ENCODE results near the gene ROR2. TPM values are rescaled to one million over a fixed set of nuclear protein-coding genes. Genes with fewer than 3 reads are reported as not detected.

Gene ROR2
- total RNA-seq, 1 donor: 13.8 TPM

- TF ChIP-seq CTCF (IDR thresholded peaks at IDR 0.05; ENCODE audit: extremely low read depth, low read depth, low read length): no peak
Measured at GRCh38 chr9:91727972-91728371, 222.1 kb downstream of the ROR2 start.

GRCh38 chr9:91727316-91727861, 222.6 kb downstream of the ROR2 start:
- H3K36me3 ChIP-seq (ENCODE audit: insufficient read depth, low read length): no peaks in the 10 kb centered on the region
- H2AFZ ChIP-seq (ENCODE audit: low read length): peak overlapping the region; percentile 7
- no peak overlapping the region for H3K27ac ChIP-seq (ENCODE audit: low read depth, low read length)
- no peaks in the 10 kb centered on the region for H3K9me3 ChIP-seq (ENCODE audit: low read depth, low read length)
- no peaks in the 10 kb centered on the region for H3K79me2 ChIP-seq (ENCODE audit: insufficient read depth, low read length)
- no peak overlapping the region for H3K4me3 ChIP-seq (ENCODE audit: insufficient read depth, low read length)
- no peaks in the 10 kb centered on the region for H3K4me1 ChIP-seq (ENCODE audit: insufficient read depth, low read length)
- DNase-seq (ENCODE audit: insufficient read length, low spot score, missing footprints): peak; percentile 92
- no peaks in the 10 kb centered on the region for H3K27me3 ChIP-seq (ENCODE audit: insufficient read depth, low read length)
- no peak overlapping the region for H3K4me2 ChIP-seq (ENCODE audit: insufficient read depth, low read length)
- peak; percentile 78 for TF ChIP-seq CTCF (IDR thresholded peaks at IDR 0.05; ENCODE audit: extremely low read depth, low read depth, low read length)
- H4K20me1 ChIP-seq (ENCODE audit: insufficient read depth, low read length): no peaks in the 10 kb centered on the region

More at GRCh38 chr9:91727972-91728371, 222.1 kb downstream of the ROR2 start:
- Histone ChIP-seq H2AFZ (ENCODE audit: low read length) (no peak overlapping the region), H3K4me2 (ENCODE audit: insufficient read depth, low read length) (no peak overlapping the region), H3K4me3 (ENCODE audit: insufficient read depth, low read length) (no peak overlapping the region), H3K4me1 (ENCODE audit: insufficient read depth, low read length) (no peaks in the 10 kb centered on the region), H3K36me3 (ENCODE audit: insufficient read depth, low read length) (no peaks in the 10 kb centered on the region), H3K79me2 (ENCODE audit: insufficient read depth, low read length) (no peaks in the 10 kb centered on the region), H4K20me1 (ENCODE audit: insufficient read depth, low read length) (no peaks in the 10 kb centered on the region), H3K27me3 (ENCODE audit: insufficient read depth, low read length) (no peaks in the 10 kb centered on the region), H3K27ac (ENCODE audit: low read depth, low read length) (no peak overlapping the region), H3K9me3 (ENCODE audit: low read depth, low read length) (no peaks in the 10 kb centered on the region)
- DNase-seq (ENCODE audit: insufficient read length, low spot score, missing footprints): no peak

- H3K36me3 ChIP-seq (ENCODE audit: insufficient read depth, low read length): no peaks in the 10 kb centered on the region
- no peaks in the 10 kb centered on the region for H3K79me2 ChIP-seq (ENCODE audit: insufficient read depth, low read length)
- no peak overlapping the region for H3K4me3 ChIP-seq (ENCODE audit: insufficient read depth, low read length)
- TF ChIP-seq CTCF (IDR thresholded peaks at IDR 0.05; ENCODE audit: extremely low read depth, low read depth, low read length): no peak
- H4K20me1 ChIP-seq (ENCODE audit: insufficient read depth, low read length): no peaks in the 10 kb centered on the region
- H3K4me1 ChIP-seq (ENCODE audit: insufficient read depth, low read length): no peaks in the 10 kb centered on the region
- H2AFZ ChIP-seq (ENCODE audit: low read length): no peak overlapping the region
- no peaks in the 10 kb centered on the region for H3K9me3 ChIP-seq (ENCODE audit: low read depth, low read length)
- DNase-seq (ENCODE audit: insufficient read length, low spot score, missing footprints): peak; percentile 54
- no peak overlapping the region for H3K4me2 ChIP-seq (ENCODE audit: insufficient read depth, low read length)
- H3K27me3 ChIP-seq (ENCODE audit: insufficient read depth, low read length): no peaks in the 10 kb centered on the region
- H3K27ac ChIP-seq (ENCODE audit: low read depth, low read length): no peak overlapping the region
Measured at GRCh38 chr9:91726406-91727100, 223.5 kb downstream of the ROR2 start.

GRCh38 chr9:91725651-91726050, 224.4 kb downstream of the ROR2 start:
- Histone ChIP-seq H3K36me3 (ENCODE audit: insufficient read depth, low read length) (no peaks in the 10 kb centered on the region), H3K4me3 (ENCODE audit: insufficient read depth, low read length) (no peak overlapping the region), H2AFZ (ENCODE audit: low read length) (no peak overlapping the region), H3K9me3 (ENCODE audit: low read depth, low read length) (no peaks in the 10 kb centered on the region), H3K27me3 (ENCODE audit: insufficient read depth, low read length) (no peaks in the 10 kb centered on the region), H3K79me2 (ENCODE audit: insufficient read depth, low read length) (no peaks in the 10 kb centered on the region), H4K20me1 (ENCODE audit: insufficient read depth, low read length) (no peaks in the 10 kb centered on the region), H3K4me2 (ENCODE audit: insufficient read depth, low read length) (no peak overlapping the region), H3K4me1 (ENCODE audit: insufficient read depth, low read length) (no peaks in the 10 kb centered on the region), H3K27ac (ENCODE audit: low read depth, low read length) (no peak overlapping the region)
- DNase-seq (ENCODE audit: insufficient read length, low spot score, missing footprints): peak; percentile 55
- no peak for TF ChIP-seq CTCF (IDR thresholded peaks at IDR 0.05; ENCODE audit: extremely low read depth, low read depth, low read length)

Data from osteoblast (primary cell).